ENCODE data around the gene PDE4D.

GRCh38 chr5:59021837-59022514, 871.5 kb downstream of the PDE4D start:
- TF ChIP-seq POLR2A (IDR thresholded peaks at IDR 0.05): no peak
- TF ChIP-seq CTCF (IDR thresholded peaks at IDR 0.05): no peak
- no peak for TF ChIP-seq EP300 (IDR thresholded peaks at IDR 0.05)

Data from tibial nerve (tissue), 4 donors.